ENCODE measurements around the gene MRPL10.

- TF ChIP-seq POLR2AphosphoS5 (IDR thresholded peaks at IDR 0.05; ENCODE audit: insufficient read depth, low read depth, low read length) (no peak), JUN (IDR thresholded peaks at IDR 0.05; ENCODE audit: borderline replicate concordance, insufficient read depth, insufficient read length, low read depth) (no peak)
These were observed 29.0 kb upstream of the MRPL10 start for GRCh38 chr17:47860386-47860785.
